Loucy (cell line): ENCODE results near the gene PPP1R9B.

Source experiments
- H2AFZ ChIP-seq: fragments of 200-600 bp; sonication (generic); 2 replicates; pipeline ENCODE4 v1.6.0; 2016; ENCODE audit warnings: antibody characterized with exemption, mild to moderate bottlenecking, low read length, moderate library complexity
- H3F3A ChIP-seq: fragments of 200-600 bp; 2 replicates; pipeline ENCODE4 v1.6.0; 2016; ENCODE audit warnings: antibody characterized with exemption, low read depth, mild to moderate bottlenecking
- H3K27me3 ChIP-seq: fragments of 200-600 bp; sonication (generic); 2 replicates; pipeline ENCODE4 v1.6.1; 2014; ENCODE audit warnings: low read length, mild to moderate bottlenecking; ENCODE audit not compliant: insufficient read depth, poor library complexity, severe bottlenecking
- H3K36me3 ChIP-seq: fragments of 200-600 bp; sonication (generic); 2 replicates; pipeline ENCODE4 v1.6.1; 2016; ENCODE audit warnings: low read length; ENCODE audit not compliant: insufficient read depth
- H3K4me1 ChIP-seq: fragments of 200-600 bp; sonication (generic); 2 replicates; pipeline ENCODE4 v1.5.1; 2014; ENCODE audit warnings: low read length, mild to moderate bottlenecking; ENCODE audit not compliant: insufficient read depth, poor library complexity, severe bottlenecking
- H3K4me2 ChIP-seq: fragments of 200-600 bp; sonication (generic); 2 replicates; pipeline ENCODE4 v1.6.0; 2014; ENCODE audit warnings: antibody characterized with exemption, low read length, low read depth, mild to moderate bottlenecking; ENCODE audit not compliant: poor library complexity, severe bottlenecking
- H3K4me3 ChIP-seq: fragments of 200-600 bp; sonication (generic); 2 replicates; pipeline ENCODE4 v1.5.1; 2014; ENCODE audit warnings: low read length, mild to moderate bottlenecking, mixed read lengths; ENCODE audit not compliant: poor library complexity, severe bottlenecking
- H3K79me2 ChIP-seq: fragments of 200-600 bp; sonication (generic); 2 replicates; pipeline ENCODE4 v1.6.1; 2014; ENCODE audit warnings: low read length; ENCODE audit not compliant: insufficient read depth
- H3K9ac ChIP-seq: fragments of 200-600 bp; sonication (generic); 2 replicates; pipeline ENCODE4 v1.6.0; 2014; ENCODE audit warnings: mild to moderate bottlenecking, low read depth, low read length, moderate library complexity; ENCODE audit not compliant: poor library complexity, severe bottlenecking
- H3K9me2 ChIP-seq: fragments of 200-600 bp; sonication (generic); replicated peaks from 2 replicates; pipeline ENCODE4 v1.6.1; 2016; ENCODE audit warnings: low read depth, low read length, mixed read lengths
- H3K9me3 ChIP-seq: fragments of 200-600 bp; sonication (generic); 2 replicates; pipeline ENCODE4 v1.6.1; 2014; ENCODE audit warnings: mild to moderate bottlenecking, antibody characterized with exemption, low read length, low read depth; ENCODE audit not compliant: insufficient read depth
- H4K20me1 ChIP-seq: fragments of 200-600 bp; sonication (generic); 2 replicates; pipeline ENCODE4 v1.6.0; 2014; ENCODE audit warnings: antibody characterized with exemption, low read length, mild to moderate bottlenecking; ENCODE audit not compliant: insufficient read depth, poor library complexity, severe bottlenecking
- EZH2phosphoT487 ChIP-seq: fragments of 200-600 bp; IDR thresholded peaks from 2 replicates; pipeline ENCODE4 v1.6.1; 2018; ENCODE audit warnings: antibody characterized with exemption, mild to moderate bottlenecking, moderate library complexity, borderline replicate concordance
- TF ChIP-seq, protein P1 (sequence below): fragments of 200-600 bp; sonication (generic); conservative IDR thresholded peaks from 2 replicates; pipeline ENCODE4 v1.5.1; 2014; ENCODE audit warnings: mild to moderate bottlenecking, antibody characterized with exemption, low read length

Gene PPP1R9B

DNA sequence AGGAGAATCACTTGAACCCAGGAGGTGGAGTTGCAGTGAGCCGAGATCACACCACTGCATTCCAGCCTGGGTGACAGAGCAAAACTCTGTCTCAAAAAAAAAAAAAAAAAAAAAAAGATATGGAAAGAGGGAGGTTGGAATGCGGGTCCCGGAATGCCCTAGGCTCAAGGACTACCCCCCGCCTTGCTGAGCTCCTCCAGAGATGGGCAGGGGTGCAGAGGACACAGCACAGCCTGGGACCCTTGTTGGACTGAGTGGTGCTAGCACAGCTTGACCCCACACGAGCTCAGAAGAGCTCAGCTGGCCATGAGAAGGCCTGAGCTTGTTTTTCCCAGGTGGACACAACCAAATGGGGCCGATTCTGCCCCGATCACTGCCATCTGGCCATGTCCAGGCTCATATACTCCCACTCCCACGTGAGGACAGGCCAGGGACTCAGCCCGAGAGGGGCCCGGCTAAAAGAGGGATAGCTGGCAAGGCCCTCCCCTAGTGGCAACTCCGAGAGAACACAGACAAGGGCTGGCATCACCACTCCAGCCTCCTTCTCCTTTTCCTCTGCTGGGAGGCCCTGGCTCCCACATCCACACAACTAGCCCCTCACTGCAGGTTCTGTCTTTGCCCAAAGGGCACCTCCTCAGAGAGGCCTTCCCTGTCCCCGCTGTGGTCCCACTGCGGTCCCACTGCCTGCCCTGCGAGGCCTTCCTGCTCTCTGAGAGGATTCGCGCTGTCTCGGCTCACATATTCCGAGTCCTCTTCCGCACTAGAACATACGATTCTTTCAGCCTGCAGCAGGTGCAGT is 26.3 kb upstream of the PPP1R9B start:
- Histone ChIP-seq H3K9me2 (no peaks in the 10 kb centered on the region), H3K9me3 (no peaks in the 10 kb centered on the region), H3K4me3 (no peak overlapping the region), H3K79me2 (no peaks in the 10 kb centered on the region), H4K20me1 (no peaks in the 10 kb centered on the region), H3K9ac (no peak overlapping the region), H3F3A (no peaks in the 10 kb centered on the region), H2AFZ (no peak overlapping the region), H3K4me1 (no peaks in the 10 kb centered on the region), H3K36me3 (no peaks in the 10 kb centered on the region), H3K4me2 (no peak overlapping the region), H3K27me3 (no peaks in the 10 kb centered on the region)
- no peak for TF ChIP-seq EZH2phosphoT487
- TF ChIP-seq, protein P1, sequence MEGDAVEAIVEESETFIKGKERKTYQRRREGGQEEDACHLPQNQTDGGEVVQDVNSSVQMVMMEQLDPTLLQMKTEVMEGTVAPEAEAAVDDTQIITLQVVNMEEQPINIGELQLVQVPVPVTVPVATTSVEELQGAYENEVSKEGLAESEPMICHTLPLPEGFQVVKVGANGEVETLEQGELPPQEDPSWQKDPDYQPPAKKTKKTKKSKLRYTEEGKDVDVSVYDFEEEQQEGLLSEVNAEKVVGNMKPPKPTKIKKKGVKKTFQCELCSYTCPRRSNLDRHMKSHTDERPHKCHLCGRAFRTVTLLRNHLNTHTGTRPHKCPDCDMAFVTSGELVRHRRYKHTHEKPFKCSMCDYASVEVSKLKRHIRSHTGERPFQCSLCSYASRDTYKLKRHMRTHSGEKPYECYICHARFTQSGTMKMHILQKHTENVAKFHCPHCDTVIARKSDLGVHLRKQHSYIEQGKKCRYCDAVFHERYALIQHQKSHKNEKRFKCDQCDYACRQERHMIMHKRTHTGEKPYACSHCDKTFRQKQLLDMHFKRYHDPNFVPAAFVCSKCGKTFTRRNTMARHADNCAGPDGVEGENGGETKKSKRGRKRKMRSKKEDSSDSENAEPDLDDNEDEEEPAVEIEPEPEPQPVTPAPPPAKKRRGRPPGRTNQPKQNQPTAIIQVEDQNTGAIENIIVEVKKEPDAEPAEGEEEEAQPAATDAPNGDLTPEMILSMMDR = no peak; the same call in 1 of the 2 replicates

DNA sequence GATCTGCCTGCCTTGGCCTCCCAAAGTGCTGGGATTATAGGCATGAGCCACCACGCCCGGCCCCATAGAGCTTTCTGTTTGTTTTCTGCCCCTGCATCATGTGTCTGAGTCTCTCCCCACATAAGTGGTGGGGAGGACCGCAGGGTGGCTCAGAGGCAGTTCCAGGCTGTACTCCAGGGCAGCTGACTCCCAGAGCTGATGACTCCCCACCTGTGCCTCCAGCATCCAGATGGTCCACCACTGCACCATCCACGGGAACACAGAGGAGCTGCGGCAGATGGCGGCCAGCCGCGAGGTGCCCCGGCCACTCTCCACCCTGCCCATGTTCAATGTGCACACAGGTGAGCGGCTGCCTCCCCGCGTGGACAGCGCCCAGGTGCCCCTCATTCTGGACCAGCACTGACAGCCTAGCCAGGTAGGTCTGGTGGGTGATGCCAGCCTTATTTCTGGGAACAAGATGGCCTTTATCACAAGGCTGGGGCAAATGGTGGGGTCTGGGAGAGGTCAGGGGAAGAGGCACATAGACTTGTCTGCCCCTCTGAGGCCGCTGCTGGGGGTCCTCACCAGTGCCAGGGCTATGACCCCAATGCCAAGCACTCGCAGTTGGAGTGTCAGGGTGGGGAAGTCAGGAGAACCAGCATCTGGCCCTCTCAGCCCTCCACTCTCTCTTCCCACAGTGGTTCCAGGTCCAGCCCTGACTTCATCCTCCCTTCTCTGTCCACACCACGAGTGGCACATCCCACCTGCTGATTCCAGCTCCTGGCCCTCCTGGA is 24.7 kb upstream of the PPP1R9B start:
- Histone ChIP-seq H4K20me1 (no peaks in the 10 kb centered on the region), H3K79me2 (no peaks in the 10 kb centered on the region), H3K9me3 (no peaks in the 10 kb centered on the region), H3K4me2 (no peak overlapping the region), H3K9me2 (no peaks in the 10 kb centered on the region), H3K4me1 (no peaks in the 10 kb centered on the region), H3K9ac (no peak overlapping the region), H3F3A (no peaks in the 10 kb centered on the region), H3K27me3 (no peaks in the 10 kb centered on the region), H3K4me3 (no peak overlapping the region), H2AFZ (no peak overlapping the region), H3K36me3 (no peaks in the 10 kb centered on the region)
- TF ChIP-seq, protein P1 = no peak
- no peak for TF ChIP-seq EZH2phosphoT487

DNA sequence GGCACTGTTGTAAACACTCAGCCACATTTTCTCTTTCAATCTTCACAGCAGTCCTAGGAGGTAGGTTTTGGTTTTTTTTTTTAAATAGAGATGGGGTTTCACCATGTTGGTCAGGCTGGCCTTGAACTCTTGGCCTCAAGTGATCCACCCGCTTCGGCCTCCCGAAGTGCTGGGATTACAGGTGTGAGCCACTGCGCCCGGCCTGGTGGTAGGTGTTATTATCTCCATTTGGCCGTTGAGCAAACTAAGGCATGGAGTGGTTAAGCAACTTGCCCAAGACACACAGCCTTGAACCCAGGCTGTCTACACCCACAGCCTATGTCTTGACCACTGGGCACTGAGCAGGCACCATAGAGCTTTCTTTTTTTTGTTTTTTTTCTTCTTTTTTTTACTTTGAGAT is 24.0 kb upstream of the PPP1R9B start:
- no peaks in the 10 kb centered on the region for H3K4me1 ChIP-seq
- H2AFZ ChIP-seq = no peak overlapping the region
- H3K9ac ChIP-seq = no peak overlapping the region

More for the DNA sequence above, 24.0 kb upstream of the PPP1R9B start:
- no peaks in the 10 kb centered on the region for H3F3A ChIP-seq
- no peak overlapping the region for H3K4me3 ChIP-seq
- H3K36me3 ChIP-seq = no peaks in the 10 kb centered on the region
- no peaks in the 10 kb centered on the region for H3K9me2 ChIP-seq
- H3K9me3 ChIP-seq = no peaks in the 10 kb centered on the region
- no peaks in the 10 kb centered on the region for H3K79me2 ChIP-seq
- no peaks in the 10 kb centered on the region for H3K27me3 ChIP-seq
- no peak overlapping the region for H3K4me2 ChIP-seq
- no peak for TF ChIP-seq EZH2phosphoT487
- TF ChIP-seq, protein P1 = no peak
- H4K20me1 ChIP-seq = no peaks in the 10 kb centered on the region
